ENCODE data around the gene FUCA1. TPM values are rescaled to one million over a fixed set of nuclear protein-coding genes. Genes with fewer than 3 reads are reported as not detected.
A peak's percentile ranks its signal among the peaks of the same experiment; 100 is the strongest.
"Not testable (repeated sequence)": the region's sequence is repeated elsewhere in the genome, so short reads cannot be mapped to it uniquely, and the experiment has no call there.

Gene FUCA1
- total RNA-seq, 4 donors from 2014 or later, result 8.1 to 15.4 (median 12.4) TPM

DNA sequence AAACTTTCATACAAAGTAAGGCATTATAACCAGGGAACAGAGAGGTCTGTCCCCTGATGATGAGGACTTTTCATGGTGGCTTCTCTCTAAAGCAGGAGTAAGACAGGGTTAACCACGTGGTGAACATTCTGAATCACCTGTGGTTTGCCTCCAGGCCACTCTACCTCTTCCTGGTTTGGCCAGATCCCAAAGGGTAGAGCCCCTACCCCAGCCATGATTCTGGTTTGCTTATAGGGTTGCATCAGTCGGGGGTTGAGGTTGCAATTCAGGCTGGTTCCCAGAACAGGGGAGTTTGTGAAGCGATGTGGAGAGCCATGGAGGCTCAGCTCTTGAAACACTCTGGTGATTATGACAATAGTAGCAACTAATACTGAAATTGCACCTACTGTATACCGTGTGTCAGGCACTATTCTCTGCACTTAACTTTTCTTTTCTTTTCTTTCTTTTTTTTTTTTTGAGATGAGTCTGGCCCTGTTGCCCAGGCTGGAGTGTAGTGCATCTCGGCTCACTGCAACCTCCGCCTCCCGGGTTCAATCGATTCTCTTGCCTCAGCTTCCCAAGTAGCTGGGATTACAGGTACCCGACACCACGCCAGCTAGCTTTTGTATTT lies 36.8 kb upstream of the FUCA1 start:
- H3K4me3 ChIP-seq, result no peak overlapping the region
- H3K9me3 ChIP-seq, result no peaks in the 10 kb centered on the region
- DNase-seq (no peak), ATAC-seq (no peak)
- in situ Hi-C loops (cut with MboI; ENCODE audit: low sequenced_read_pairs in 4 of 4), result no loop called here
- no peak overlapping the region for H3K27ac ChIP-seq
- TF ChIP-seq POLR2A (IDR thresholded peaks at IDR 0.05) (no peak), CTCF (IDR thresholded peaks at IDR 0.05 in 4 of 5, conservative IDR thresholded peaks at IDR 0.05 in 1 of 5) (no peak)
- intact Hi-C loops (cut with DNase I; ENCODE audit: low total_unique reads), result no loop called here
- no peaks in the 10 kb centered on the region for H3K36me3 ChIP-seq
- H3K27me3 ChIP-seq, result peaks cover 27 to 36% (median 34%) of the 10 kb centered on the region in 3 donors
- no peaks in the 10 kb centered on the region for H3K4me1 ChIP-seq

DNA sequence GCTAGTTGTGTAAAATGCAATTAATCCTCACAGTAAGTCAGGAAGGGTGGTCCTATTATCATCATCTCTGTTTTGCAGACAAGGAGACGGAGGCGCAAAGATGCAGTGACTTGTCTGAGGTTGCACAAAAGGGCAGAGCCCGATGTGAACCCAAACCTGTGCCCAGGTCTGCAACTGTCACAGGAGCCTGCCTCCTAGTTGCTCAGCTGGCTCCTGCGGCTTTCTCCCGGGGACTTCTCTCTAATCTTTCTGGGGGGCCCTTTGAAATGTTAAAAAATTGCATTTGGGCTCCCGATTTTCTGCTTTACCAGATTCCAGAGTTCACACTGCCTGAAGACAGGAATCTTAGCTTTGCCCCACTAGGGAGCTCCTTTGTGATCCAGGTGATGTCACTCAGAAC lies 35.7 kb upstream of the FUCA1 start:
- intact Hi-C loops (cut with DNase I; ENCODE audit: low total_unique reads), result no loop called here

GRCh38 chr1:23902321-23903278 lies 34.5 kb upstream of the FUCA1 start:
- no peak for TF ChIP-seq POLR2A (IDR thresholded peaks at IDR 0.05)
- no peak for TF ChIP-seq CTCF (IDR thresholded peaks at IDR 0.05 in 4 of 5, conservative IDR thresholded peaks at IDR 0.05 in 1 of 5)
- in situ Hi-C loops (cut with MboI; ENCODE audit: low sequenced_read_pairs in 4 of 4) (no loop called here), intact Hi-C loops (cut with DNase I; ENCODE audit: low total_unique reads) (no loop called here)
- peak overlapping the region in 3 of 4 donors; percentile 33 to 40 (median 35) for H3K4me3 ChIP-seq
- no peaks in the 10 kb centered on the region for H3K9me3 ChIP-seq
- peaks cover 27 to 36% (median 34%) of the 10 kb centered on the region in 3 donors for H3K27me3 ChIP-seq
- no peaks in the 10 kb centered on the region for H3K4me1 ChIP-seq
- ATAC-seq, result no peak
- H3K27ac ChIP-seq, result no peak overlapping the region
- no peak for DNase-seq
- no peaks in the 10 kb centered on the region for H3K36me3 ChIP-seq

More for the DNA sequence above, 35.7 kb upstream of the FUCA1 start:
- H3K27ac ChIP-seq, result no peak overlapping the region
- TF ChIP-seq CTCF (IDR thresholded peaks at IDR 0.05 in 4 of 5, conservative IDR thresholded peaks at IDR 0.05 in 1 of 5), result no peak
- TF ChIP-seq POLR2A (IDR thresholded peaks at IDR 0.05), result no peak
- no peaks in the 10 kb centered on the region for H3K36me3 ChIP-seq
- H3K4me1 ChIP-seq, result no peaks in the 10 kb centered on the region
- no peak for DNase-seq
- H3K4me3 ChIP-seq, result no peak overlapping the region
- peaks cover 27 to 36% (median 34%) of the 10 kb centered on the region in 3 donors for H3K27me3 ChIP-seq
- ATAC-seq, result no peak
- in situ Hi-C loops (cut with MboI; ENCODE audit: low sequenced_read_pairs in 4 of 4), result no loop called here
- no peaks in the 10 kb centered on the region for H3K9me3 ChIP-seq

GRCh38 chr1:23900017-23900416 lies 31.9 kb upstream of the FUCA1 start:
- H3K4me3 ChIP-seq; intact Hi-C loops (cut with DNase I; ENCODE audit: low total_unique reads); H3K36me3 ChIP-seq; ATAC-seq; H3K4me1 ChIP-seq; H3K9me3 ChIP-seq; H3K27ac ChIP-seq; DNase-seq; in situ Hi-C loops (cut with MboI; ENCODE audit: low sequenced_read_pairs in 4 of 4): not testable (repeated sequence)
- peaks cover 19 to 26% (median 22%) of the 10 kb centered on the region in 3 donors for H3K27me3 ChIP-seq

DNA sequence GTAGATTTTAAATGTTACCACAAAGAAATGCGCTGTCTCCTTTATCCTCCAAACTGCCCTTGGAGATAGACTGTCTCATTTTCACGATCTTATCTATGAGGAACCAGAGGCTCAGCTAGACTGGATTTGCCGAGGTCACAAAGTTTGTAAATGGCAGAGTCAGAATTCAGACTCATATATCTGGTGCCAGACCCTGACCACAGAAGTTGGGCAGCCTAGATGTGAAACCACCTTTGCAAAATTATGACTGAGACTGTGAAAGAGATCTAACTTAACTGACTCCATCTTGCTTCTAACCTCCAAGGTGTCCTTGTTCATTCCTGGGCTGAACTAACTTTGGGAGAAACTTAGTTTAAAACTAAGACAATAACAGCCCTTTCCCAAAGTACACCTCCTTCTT lies 31.0 kb upstream of the FUCA1 start:
- in situ Hi-C loops (cut with MboI; ENCODE audit: low sequenced_read_pairs in 4 of 4), result no loop called here
- ATAC-seq (no peak), DNase-seq (no peak)
- no peaks in the 10 kb centered on the region for H3K9me3 ChIP-seq
- peaks cover 11 to 20% (median 14%) of the 10 kb centered on the region in 3 donors for H3K27me3 ChIP-seq
- no peaks in the 10 kb centered on the region for H3K4me1 ChIP-seq
- H3K36me3 ChIP-seq, result no peaks in the 10 kb centered on the region
- H3K4me3 ChIP-seq, result no peak overlapping the region
- H3K27ac ChIP-seq, result no peak overlapping the region
- intact Hi-C loops (cut with DNase I; ENCODE audit: low total_unique reads), result no loop called here
- TF ChIP-seq CTCF (IDR thresholded peaks at IDR 0.05 in 4 of 5, conservative IDR thresholded peaks at IDR 0.05 in 1 of 5), result no peak
- no peak for TF ChIP-seq POLR2A (IDR thresholded peaks at IDR 0.05)
